IMR-90 (cell line): ENCODE data around the gene SLC8A1. TPM values are rescaled to one million over a fixed set of nuclear protein-coding genes. Genes with fewer than 3 reads are reported as not detected.

Source experiments
- ATAC-seq: fragments of 200-7000 bp; cut with Tn5 transposase; 2 replicates; pipeline ENCODE4 v1.9.1; 2020; ENCODE audit warnings: low read depth, mild to moderate bottlenecking, moderate library complexity
- BruUV-seq: library from RNA; stranded (reverse); fragments of 400-500 nt; replicated peaks from 2 replicates; lab custom pipeline; 2021; lab: Mats Ljungman, UMichigan
- CTCF ChIA-PET: fragments of 300-600 bp; formaldehyde crosslinking; extraction: SDS; loops from one replicate; lab custom pipeline; 2021; ENCODE audit warnings: antibody characterized with exemption; lab: Yijun Ruan, JAX
- POLR2A ChIA-PET: fragments of 300-600 bp; sonication (Branson Sonifier 250); formaldehyde crosslinking; loops from one replicate; lab custom pipeline; 2022; ENCODE audit warnings: antibody characterized with exemption; ENCODE audit not compliant: unreplicated experiment; lab: Charles Lee
- DNase-seq: peaks from one replicate; pipeline ENCODE4 v3.0.0; 2013
- H2AFZ ChIP-seq: replicated peaks from 2 replicates; pipeline ENCODE3; 2013; ENCODE audit warnings: low read length, mild to moderate bottlenecking; ENCODE audit not compliant: poor library complexity
- H2AK5ac ChIP-seq: 2 replicates; pipeline ENCODE4 v1.6.1; 2013; ENCODE audit warnings: low read depth, low read length, inconsistent platforms
- H2AK9ac ChIP-seq: replicated peaks from 2 replicates; pipeline ENCODE3; 2013; ENCODE audit warnings: mild to moderate bottlenecking, low read depth, low read length, moderate library complexity; ENCODE audit not compliant: poor library complexity
- H2BK120ac ChIP-seq: 2 replicates; pipeline ENCODE4 v1.6.1; 2013; ENCODE audit warnings: low read depth, low read length, inconsistent platforms
- H2BK15ac ChIP-seq: 3 replicates; pipeline ENCODE4 v1.6.1; 2013; ENCODE audit warnings: low read depth, low read length, inconsistent platforms
- H2BK20ac ChIP-seq: 2 replicates; pipeline ENCODE4 v1.6.1; 2013; ENCODE audit warnings: low read depth, mild to moderate bottlenecking, inconsistent platforms, low read length, moderate library complexity
- H2BK5ac ChIP-seq: 2 replicates; pipeline ENCODE4 v1.6.1; 2013; ENCODE audit warnings: mild to moderate bottlenecking, low read depth, low read length, inconsistent platforms; ENCODE audit not compliant: poor library complexity, severe bottlenecking
- H3K14ac ChIP-seq: replicated peaks from 2 replicates; pipeline ENCODE4 v1.6.1; 2013; ENCODE audit warnings: low read depth, low read length, inconsistent platforms
- H3K18ac ChIP-seq: 2 replicates; pipeline ENCODE4 v1.6.1; 2013; ENCODE audit warnings: low read depth, low read length, control low read depth
- H3K23ac ChIP-seq: 2 replicates; pipeline ENCODE4 v1.6.1; 2013; ENCODE audit warnings: low read depth, low read length, inconsistent platforms
- H3K27ac ChIP-seq: 2 replicates; pipeline ENCODE4 v1.5.1; 2013; ENCODE audit warnings: mild to moderate bottlenecking, control low read depth, low read length; ENCODE audit not compliant: insufficient read depth
- H3K27me3 ChIP-seq: 2 replicates; pipeline ENCODE4 v1.6.1; 2013; ENCODE audit warnings: low read length; ENCODE audit not compliant: control insufficient read depth, insufficient read depth
- H3K36me3 ChIP-seq: 2 replicates; pipeline ENCODE4 v1.6.1; 2013; ENCODE audit warnings: low read length, mixed read lengths; ENCODE audit not compliant: control insufficient read depth, insufficient read depth
- H3K4ac ChIP-seq: 2 replicates; pipeline ENCODE4 v1.6.1; 2013; ENCODE audit warnings: low read depth, low read length, inconsistent platforms
- H3K4me1 ChIP-seq: 2 replicates; pipeline ENCODE4 v1.6.1; 2013; ENCODE audit warnings: low read length, mixed read lengths; ENCODE audit not compliant: control insufficient read depth, insufficient read depth
- H3K4me2 ChIP-seq: 2 replicates; pipeline ENCODE4 v1.6.1; 2013; ENCODE audit warnings: low read depth, mild to moderate bottlenecking, control low read depth, low read length, moderate library complexity
- H3K4me3 ChIP-seq: 2 replicates; pipeline ENCODE4 v1.5.1; 2013; ENCODE audit warnings: low read depth, mild to moderate bottlenecking, control low read depth, low read length, moderate library complexity; ENCODE audit not compliant: insufficient read depth
- H3K56ac ChIP-seq: 2 replicates; pipeline ENCODE4 v1.6.1; 2013; ENCODE audit warnings: low read length, inconsistent platforms; ENCODE audit not compliant: insufficient read depth; ENCODE audit errors: extremely low read depth
- H3K79me1 ChIP-seq, 2 experiments: 2 replicates each; pipeline ENCODE4 v1.6.1; 2013; ENCODE audit warnings: low read length in 2 of 2, inconsistent platforms in 1 of 2, low read depth in 1 of 2
- H3K9ac ChIP-seq: 2 replicates; pipeline ENCODE4 v1.6.1; 2013; ENCODE audit warnings: low read depth, low read length, control low read depth
- H3K9me1 ChIP-seq: 2 replicates; pipeline ENCODE4 v1.6.1; 2013; ENCODE audit warnings: low read length, inconsistent platforms; ENCODE audit not compliant: insufficient read depth
- H3K9me3 ChIP-seq: 2 replicates; pipeline ENCODE4 v1.6.1; 2013; ENCODE audit warnings: low read length; ENCODE audit not compliant: control insufficient read depth, insufficient read depth
- H4K20me1 ChIP-seq: 2 replicates; pipeline ENCODE4 v1.6.1; 2013; ENCODE audit warnings: low read length, inconsistent platforms; ENCODE audit not compliant: insufficient read depth
- H4K5ac ChIP-seq: 2 replicates; pipeline ENCODE4 v1.6.1; 2013; ENCODE audit warnings: mild to moderate bottlenecking, low read depth, low read length, control low read depth
- H4K8ac ChIP-seq, 2 experiments: 2 replicates each; pipeline ENCODE4 v1.6.1; 2013; ENCODE audit warnings: low read depth in 2 of 2, low read length in 2 of 2, control low read depth in 1 of 2, inconsistent platforms in 1 of 2
- H4K91ac ChIP-seq: 2 replicates; pipeline ENCODE4 v1.6.1; 2013; ENCODE audit warnings: low read depth, low read length, inconsistent platforms; ENCODE audit not compliant: insufficient read depth
- BHLHE40 ChIP-seq: fragments of 150-350 bp; IDR thresholded peaks from 2 replicates; pipeline ENCODE4 v1.6.1; 2016; ENCODE audit warnings: mild to moderate bottlenecking, low read depth, low read length
- CEBPB ChIP-seq: IDR thresholded peaks from 2 replicates; pipeline ENCODE4 v1.6.1; 2012; ENCODE audit warnings: low read depth, low read length, improper control_type of control experiment
- CHD1 ChIP-seq: IDR thresholded peaks from 2 replicates; pipeline ENCODE4 v1.6.1; 2012; ENCODE audit warnings: low read depth, low read length, improper control_type of control experiment
- ELK1 ChIP-seq: fragments of 150-350 bp; IDR thresholded peaks from 2 replicates; pipeline ENCODE4 v1.6.1; 2016; ENCODE audit warnings: low read depth, mild to moderate bottlenecking, low read length, moderate library complexity, borderline replicate concordance
- FOS ChIP-seq: fragments of 150-350 bp; IDR thresholded peaks from 2 replicates; pipeline ENCODE4 v1.6.1; 2016; ENCODE audit warnings: low read depth, low read length
- MAFK ChIP-seq: IDR thresholded peaks from 2 replicates; pipeline ENCODE4 v1.6.1; 2012; ENCODE audit warnings: low read depth, low read length, improper control_type of control experiment
- MXI1 ChIP-seq: IDR thresholded peaks from 2 replicates; pipeline ENCODE4 v1.6.1; 2012; ENCODE audit warnings: low read depth, mild to moderate bottlenecking, low read length, moderate library complexity, borderline replicate concordance
- NFE2L2 ChIP-seq: fragments of 150-350 bp; IDR thresholded peaks from 2 replicates; pipeline ENCODE4 v1.6.1; 2016; ENCODE audit warnings: low read depth, mild to moderate bottlenecking, low read length
- RCOR1 ChIP-seq: IDR thresholded peaks from 2 replicates; pipeline ENCODE4 v1.6.1; 2012; ENCODE audit warnings: mild to moderate bottlenecking, low read length, improper control_type of control experiment; ENCODE audit not compliant: insufficient replicate concordance
- RFX5 ChIP-seq: IDR thresholded peaks from 2 replicates; pipeline ENCODE4 v1.8.0; 2012; ENCODE audit warnings: low read depth, mild to moderate bottlenecking, low read length, moderate library complexity
- SMC3 ChIP-seq: fragments of 150-350 bp; IDR thresholded peaks from 2 replicates; pipeline ENCODE4 v1.6.1; 2016; ENCODE audit warnings: low read depth, mild to moderate bottlenecking, antibody characterized with exemption, low read length, moderate library complexity
- USF2 ChIP-seq: fragments of 150-350 bp; IDR thresholded peaks from 2 replicates; pipeline ENCODE4 v1.6.1; 2017; ENCODE audit warnings: mild to moderate bottlenecking, antibody characterized with exemption, low read length, low read depth
- dilution Hi-C: fragments of 300-500 bp; cut with HindIII; formaldehyde crosslinking; loops from one replicate; pipeline ENCODE4 v1.14.3; 2018; ENCODE audit warnings: low sequenced_read_pairs; ENCODE audit not compliant: unreplicated experiment
- in situ Hi-C: fragments of 300-500 bp; cut with MboI; formaldehyde crosslinking; loops from 3 replicates; pipeline ENCODE4 v1.14.3; 2019; ENCODE audit warnings: low sequenced_read_pairs, inconsistent platforms, mixed read lengths
- intact Hi-C: fragments of 100-400 bp; cut with micrococcal nuclease; formaldehyde crosslinking; loops from 2 replicates; pipeline ENCODE4 v1.10.0; 2022
- polyA plus RNA-seq, 3 experiments: library from polyadenylated mRNA; depleted of rRNA; stranded (reverse); fragments of >200 nt; gene quantifications; 2 replicates each; pipeline ENCODE4 v1.2.3, GENCODE V29; 2012; ENCODE audit warnings: low replicate concordance in 1 of 3
- total RNA-seq: library from RNA; depleted of rRNA; stranded (reverse); fragments of >200 nt; gene quantifications from 2 replicates; pipeline ENCODE4 v1.2.3, GENCODE V29; 2012

The SLC8A1 gene
- total and polyA plus RNA-seq, 2 of the 4 experiments (the other 2 are of a cell fraction): 7.7 to 57.0 TPM

GRCh38 chr2:40097691-40098385 lies 354.1 kb downstream of the SLC8A1 start (continued):
- TF ChIP-seq SMC3: 0 out of 2 replicates have a peak, but pooled peaks have one; percentile 4

GRCh38 chr2:40096360-40096759 lies 355.5 kb downstream of the SLC8A1 start:
- Histone ChIP-seq H3K27ac (peak overlapping the region; percentile 61), H3K9me3 (no peaks in the 10 kb centered on the region), H3K27me3 (no peaks in the 10 kb centered on the region), H2BK120ac (peak overlapping the region; percentile 92), H3K9ac (no peak overlapping the region), H4K20me1 (no peaks in the 10 kb centered on the region), H3K23ac (peak overlapping the region; percentile 32), H3K4me3 (no peak overlapping the region), H2BK15ac (peak overlapping the region; percentile 61; the same call in 2 of the 3 replicates), H3K4me1 (peaks cover 21% of the 10 kb centered on the region), H2AK9ac (no peak overlapping the region), H3K4me2 (no peak overlapping the region), H2BK5ac (peak overlapping the region; percentile 100), H4K5ac (peak overlapping the region; percentile 96), H3K79me1 (peaks cover 5 to 12% of the 10 kb centered on the region in 2 experiments; a peak in 2 of 4 replicates), H3K56ac (peak overlapping the region; percentile 81), H3K14ac (peak overlapping the region; percentile 75), H3K18ac (peak overlapping the region; percentile 99), H3K36me3 (no peaks in the 10 kb centered on the region), H3K4ac (peak overlapping the region; percentile 78), H4K8ac (peak overlapping the region; percentile 75 to 90), H4K91ac (peak overlapping the region; percentile 93), H2AFZ (no peak overlapping the region), H2BK20ac (peak overlapping the region; percentile 93), H2AK5ac (peak overlapping the region; percentile 30), H3K9me1 (peaks cover 7% of the 10 kb centered on the region)
- ChIA-PET POLR2A (no interaction called here), CTCF (interaction anchor here (1.8 kb wide), 1 partner anchor 148 kb away, joined by 5 read pairs; no protein-coding TSS in a partner anchor)
- TF ChIP-seq BHLHE40: peak; percentile 71; the same call in 1 of the 2 replicates
- no peak for TF ChIP-seq CEBPB
- TF ChIP-seq FOS: 0 out of 2 replicates have a peak, but pooled peaks have one; percentile 40
- no peak for TF ChIP-seq RFX5
- TF ChIP-seq RCOR1: no peak
- TF ChIP-seq MXI1: no peak
- TF ChIP-seq USF2: no peak
- TF ChIP-seq ELK1: no peak
- no peak for TF ChIP-seq MAFK
- no peak for TF ChIP-seq CHD1
- no peak for TF ChIP-seq NFE2L2
- no TSS peak for BruUV-seq
- dilution Hi-C loops: no loop called here
- in situ Hi-C loops: no loop called here
- peak; percentile 28 for ATAC-seq
- intact Hi-C loops: no loop called here
- peak; percentile 85 for DNase-seq
